HG02943 (cell line): Measurements from ENCODE around the gene PDCD6IP.
"Not testable (repeated sequence)": the region's sequence is repeated elsewhere in the genome, so short reads cannot be mapped to it uniquely, and the experiment has no call there.

Experiments used
- ATAC-seq: cut with Tn5 transposase; IDR thresholded peaks from one replicate; pipeline ENCODE4 v1.9.1; 2021; ENCODE audit warnings: mild to moderate bottlenecking, low read depth, moderate library complexity; ENCODE audit not compliant: unreplicated experiment

The PDCD6IP gene

GRCh38 chr3:33839283-33839682 lies 40.9 kb downstream of the PDCD6IP start:
- ATAC-seq = no peak

- ATAC-seq = no peak
Observed at GRCh38 chr3:33840179-33840578, 41.7 kb downstream of the PDCD6IP start.

GRCh38 chr3:33848624-33849347 lies 50.4 kb downstream of the PDCD6IP start:
- no peak for ATAC-seq

GRCh38 chr3:33850599-33850998 lies 52.2 kb downstream of the PDCD6IP start:
- ATAC-seq = not testable (repeated sequence)

GRCh38 chr3:33855407-33855806 lies 57.0 kb downstream of the PDCD6IP start:
- not testable (repeated sequence) for ATAC-seq

GRCh38 chr3:33855884-33856546 lies 57.6 kb downstream of the PDCD6IP start:
- ATAC-seq = no peak

- not testable (repeated sequence) for ATAC-seq
Observed at GRCh38 chr3:33857701-33858100, 59.3 kb downstream of the PDCD6IP start.

- no peak for ATAC-seq
Observed at GRCh38 chr3:33858131-33858530, 59.7 kb downstream of the PDCD6IP start.

GRCh38 chr3:33860373-33861050 lies 62.1 kb downstream of the PDCD6IP start:
- ATAC-seq = no peak

GRCh38 chr3:33865133-33865532 lies 66.7 kb downstream of the PDCD6IP start:
- no peak for ATAC-seq

- ATAC-seq = no peak
Observed at GRCh38 chr3:33868309-33868708, 69.9 kb downstream of the PDCD6IP start.

GRCh38 chr3:33869977-33870376 lies 71.5 kb downstream of the PDCD6IP start:
- ATAC-seq = no peak

GRCh38 chr3:33874815-33875214 lies 76.4 kb downstream of the PDCD6IP start:
- no peak for ATAC-seq

- no peak for ATAC-seq
Observed at GRCh38 chr3:33875680-33876079, 77.2 kb downstream of the PDCD6IP start.

GRCh38 chr3:33877187-33877586 lies 78.8 kb downstream of the PDCD6IP start:
- no peak for ATAC-seq

- no peak for ATAC-seq
Observed at GRCh38 chr3:33879540-33879939, 81.1 kb downstream of the PDCD6IP start.

GRCh38 chr3:33881156-33882064 lies 83.0 kb downstream of the PDCD6IP start:
- ATAC-seq = no peak

GRCh38 chr3:33882296-33882695 lies 83.9 kb downstream of the PDCD6IP start:
- ATAC-seq = no peak

- ATAC-seq = no peak
Observed at GRCh38 chr3:33883538-33883950, 85.1 kb downstream of the PDCD6IP start.

- no peak for ATAC-seq
Observed at GRCh38 chr3:33883951-33884561, 85.6 kb downstream of the PDCD6IP start.
